ENCODE data around the gene ALG10.

ALG10 gene

GRCh38 chr12:34048714-34049113, 26.4 kb downstream of the ALG10 start:
- no peak for DNase-seq (ENCODE audit: low read depth, low spot score)
- H3K4me3 ChIP-seq (ENCODE audit: low read depth, low read length), result no peak overlapping the region
- TF ChIP-seq CTCF (IDR thresholded peaks at IDR 0.05; ENCODE audit: insufficient read depth, low read length, missing control alignments), result no peak
- CTCF ChIA-PET, result interaction anchor here (1.4 kb wide), 1 partner anchor 13 kb away, joined by 3 read pairs; no protein-coding TSS in a partner anchor
- POLR2A ChIA-PET, result no interaction called here

- no peak overlapping the region for H3K4me3 ChIP-seq (ENCODE audit: low read depth, low read length)
- CTCF ChIA-PET, result interaction anchor here (1.0 kb wide), 1 partner anchor 10 kb away, joined by 3 read pairs; no protein-coding TSS in a partner anchor
- DNase-seq (ENCODE audit: low read depth, low spot score), result no peak
- POLR2A ChIA-PET, result no interaction called here
- no peak for TF ChIP-seq CTCF (IDR thresholded peaks at IDR 0.05; ENCODE audit: insufficient read depth, low read length, missing control alignments)
These were observed 29.2 kb downstream of the ALG10 start for GRCh38 chr12:34051486-34051885.

GRCh38 chr12:34054938-34055337, 32.6 kb downstream of the ALG10 start:
- no peak for DNase-seq (ENCODE audit: low read depth, low spot score)
- CTCF ChIA-PET, result no interaction called here
- H3K4me3 ChIP-seq (ENCODE audit: low read depth, low read length), result no peak overlapping the region
- POLR2A ChIA-PET, result no interaction called here
- no peak for TF ChIP-seq CTCF (IDR thresholded peaks at IDR 0.05; ENCODE audit: insufficient read depth, low read length, missing control alignments)

Data from AG04449 (cell line).